Measurements from ENCODE around the gene KTN1.

Gene KTN1

DNA sequence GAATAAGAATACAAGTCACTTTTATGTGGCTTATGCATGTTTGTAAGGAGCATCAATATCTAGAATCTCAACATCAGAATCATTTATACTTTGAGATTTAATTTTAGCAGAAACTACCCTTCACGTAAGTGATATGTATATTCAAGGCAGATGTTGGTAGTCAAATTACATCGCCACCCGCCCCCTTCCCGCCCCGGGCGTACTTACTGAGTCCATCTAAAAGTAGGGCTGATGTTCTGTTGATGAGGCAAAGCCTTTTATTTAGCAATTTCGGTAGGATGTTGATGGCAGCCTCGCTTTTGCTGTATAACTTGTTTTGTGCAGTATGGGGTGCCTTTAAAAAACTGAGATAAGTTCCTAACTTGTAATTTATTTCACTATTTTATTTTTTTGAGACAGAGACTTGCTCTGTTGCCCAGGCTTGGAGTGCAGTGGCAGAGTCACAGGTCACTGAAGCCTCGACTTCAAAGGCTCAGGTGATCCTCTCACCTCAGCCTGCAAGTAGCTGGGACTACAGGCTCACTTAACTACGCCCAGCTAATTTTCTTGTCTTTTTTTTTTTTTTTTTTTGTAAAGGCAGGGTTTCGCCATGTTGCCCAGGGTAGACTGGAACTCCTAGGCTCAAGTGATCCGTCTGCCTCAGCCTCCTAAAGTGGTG is 30.8 kb downstream of the KTN1 start:
- DNase-seq: no peak

DNA sequence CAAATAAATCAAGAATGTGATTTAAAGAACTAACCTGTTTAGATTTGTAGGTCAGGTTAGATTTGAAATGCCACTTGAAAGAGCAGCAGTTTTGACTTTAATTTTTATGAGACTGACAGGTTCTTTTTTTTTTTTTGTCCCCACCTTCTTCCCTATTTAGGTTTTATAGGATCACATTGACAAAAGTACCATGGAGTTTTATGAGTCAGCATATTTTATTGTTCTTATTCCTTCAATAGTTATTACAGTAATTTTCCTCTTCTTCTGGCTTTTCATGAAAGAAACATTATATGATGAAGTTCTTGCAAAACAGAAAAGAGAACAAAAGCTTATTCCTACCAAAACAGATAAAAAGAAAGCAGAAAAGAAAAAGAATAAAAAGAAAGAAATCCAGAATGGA is 31.9 kb downstream of the KTN1 start:
- no peak for DNase-seq

DNA sequence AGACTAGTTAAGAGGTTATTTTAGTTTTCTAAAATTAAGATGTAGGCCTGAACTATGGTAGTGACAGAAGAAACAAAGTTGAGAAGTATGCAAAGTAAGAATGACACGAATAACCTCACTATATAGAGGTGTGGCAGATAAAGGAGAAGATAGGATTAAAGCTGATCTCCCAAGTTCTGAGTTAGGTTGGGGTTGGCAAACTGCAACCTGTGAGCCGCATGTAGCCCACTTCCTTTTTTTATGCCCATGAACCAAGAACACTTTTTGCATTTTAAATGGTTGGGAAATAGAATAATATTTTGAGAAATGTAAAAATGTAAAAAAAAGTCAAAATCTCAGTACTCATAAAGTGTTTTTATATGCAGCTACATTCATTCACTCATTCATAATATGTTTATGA is 34.3 kb downstream of the KTN1 start:
- no peak for DNase-seq

DNA sequence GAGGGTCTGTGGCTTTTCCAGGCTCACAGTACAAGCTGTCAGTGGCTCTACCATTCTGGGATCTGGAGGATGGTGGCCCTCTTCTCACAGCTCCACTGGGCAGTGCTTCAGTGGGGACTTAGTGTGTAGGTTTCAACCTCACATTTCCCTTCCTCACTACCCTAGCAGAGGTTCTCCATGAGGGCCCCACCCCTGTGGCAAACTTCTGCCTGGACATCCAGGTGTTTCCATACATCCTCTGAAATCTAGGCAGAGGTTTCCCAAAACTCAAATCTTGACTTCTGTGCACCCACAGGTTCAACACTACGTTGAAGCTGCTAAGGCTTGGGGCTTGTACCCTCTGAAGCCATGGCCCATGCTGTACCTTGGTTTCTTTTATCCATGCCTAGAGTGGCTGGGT is 40.3 kb downstream of the KTN1 start:
- DNase-seq: no peak

DNA sequence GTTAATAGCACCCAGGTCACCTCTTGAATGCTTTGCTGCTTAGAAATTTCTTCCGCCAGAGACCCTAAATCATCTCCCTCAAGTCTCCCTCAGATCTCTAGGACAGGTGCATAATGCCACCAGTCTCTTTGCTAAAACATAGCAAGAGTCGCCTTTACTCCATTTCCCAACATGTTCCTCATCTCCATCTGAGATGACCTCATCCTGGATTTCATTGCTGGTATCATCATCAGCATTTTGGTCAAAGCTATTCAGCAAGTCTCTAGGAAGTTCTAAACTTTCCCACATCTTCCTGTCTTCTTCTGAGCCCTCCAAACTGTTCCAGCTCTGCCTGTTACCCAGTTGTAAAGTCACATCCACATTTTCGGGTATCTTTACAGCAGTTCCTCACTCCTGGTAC is 41.0 kb downstream of the KTN1 start:
- no peak for DNase-seq

DNA sequence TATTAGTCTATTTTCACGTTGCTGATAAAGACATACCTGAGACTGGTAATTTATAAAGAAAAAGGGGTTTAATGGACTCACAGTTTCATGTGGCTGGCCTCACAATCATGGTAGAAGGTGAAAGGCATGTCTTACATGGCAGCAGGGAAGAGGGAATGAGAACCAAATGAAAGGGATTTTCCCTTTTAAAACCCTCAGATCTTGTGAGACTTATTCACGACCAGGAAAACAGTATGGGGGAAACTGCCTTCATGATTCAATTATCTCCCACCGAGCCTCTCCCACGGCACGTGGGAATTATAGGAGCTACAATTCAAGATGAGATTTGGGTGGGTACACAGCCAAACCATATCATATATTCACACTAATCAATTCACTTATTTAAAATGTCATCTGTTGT is 41.4 kb downstream of the KTN1 start:
- no peak for DNase-seq

DNA sequence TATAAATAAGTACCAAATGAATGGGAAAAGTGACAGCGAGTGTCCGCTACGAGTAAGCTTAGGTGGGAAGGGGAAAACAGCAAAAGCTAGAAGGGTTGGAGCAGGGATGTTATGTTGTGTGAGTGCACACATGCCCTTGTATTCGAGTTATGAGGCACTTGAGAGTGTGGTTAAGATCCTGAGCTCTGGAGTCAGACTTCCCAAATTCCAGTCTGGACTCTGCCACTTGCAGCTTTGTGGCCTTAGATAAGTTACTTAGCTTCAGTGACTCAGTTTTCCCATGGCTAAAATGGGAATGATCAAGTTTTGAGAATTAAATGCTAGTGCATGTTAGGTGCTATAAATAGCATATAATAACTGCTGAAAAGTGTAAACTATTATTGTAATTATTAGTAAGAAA is 44.9 kb downstream of the KTN1 start:
- DNase-seq: no peak

DNA sequence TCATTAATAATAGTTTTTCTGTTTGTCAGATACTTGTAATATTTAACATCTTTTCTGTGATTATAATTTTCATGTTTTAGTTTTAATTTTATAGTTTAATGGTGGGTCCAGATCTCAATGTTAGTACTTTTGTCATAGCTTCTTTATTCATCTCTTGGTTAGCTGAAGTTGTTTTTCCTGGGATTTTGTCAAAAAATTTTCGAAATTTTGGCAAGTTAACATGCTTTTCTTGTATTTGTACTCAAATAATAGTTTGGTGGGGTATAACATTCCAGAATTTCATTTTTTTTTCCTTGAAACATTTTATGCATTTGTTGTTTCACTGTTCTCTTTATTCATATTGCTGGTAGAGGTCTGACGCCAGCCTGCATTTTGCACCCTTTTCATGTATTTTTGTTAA is 45.5 kb downstream of the KTN1 start:
- DNase-seq: no peak

DNA sequence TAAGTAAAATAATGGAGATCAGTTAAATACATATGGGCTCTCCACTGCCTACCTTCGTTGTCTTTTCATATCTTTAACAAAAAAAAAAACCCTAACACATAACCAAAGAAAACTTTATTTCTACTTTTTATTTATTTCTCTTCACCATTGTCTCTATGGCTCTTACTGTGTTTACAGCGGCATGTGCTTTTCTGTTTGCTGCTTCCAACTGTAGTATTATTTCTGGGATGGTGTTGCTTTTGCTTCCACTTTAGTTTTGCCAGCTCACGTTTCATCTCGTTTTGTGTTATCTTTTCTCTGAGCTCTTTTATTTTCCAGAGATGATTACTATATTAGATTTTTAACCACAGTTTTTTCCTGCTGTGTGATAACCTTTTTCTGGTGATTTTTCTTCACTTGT is 46.1 kb downstream of the KTN1 start:
- DNase-seq: no peak

DNA sequence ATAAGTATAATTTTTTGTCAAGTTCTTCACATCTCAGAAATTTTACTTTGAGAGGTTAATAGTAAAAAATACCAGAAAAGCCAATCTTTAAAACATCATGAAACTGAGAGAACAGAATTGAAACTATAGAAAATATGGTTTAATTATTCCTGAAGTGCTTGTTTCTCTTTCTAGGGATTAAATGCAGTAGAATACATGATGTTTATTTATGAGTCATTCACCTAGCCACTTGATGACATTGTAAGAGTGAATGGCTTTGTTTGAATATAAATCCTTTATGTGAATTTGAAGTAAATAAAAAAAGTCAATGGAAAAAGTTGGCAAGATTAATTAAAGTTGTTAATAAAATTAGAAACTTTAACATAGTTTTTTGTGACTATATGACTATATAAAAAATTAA is 48.4 kb downstream of the KTN1 start:
- DNase-seq: no peak

DNA sequence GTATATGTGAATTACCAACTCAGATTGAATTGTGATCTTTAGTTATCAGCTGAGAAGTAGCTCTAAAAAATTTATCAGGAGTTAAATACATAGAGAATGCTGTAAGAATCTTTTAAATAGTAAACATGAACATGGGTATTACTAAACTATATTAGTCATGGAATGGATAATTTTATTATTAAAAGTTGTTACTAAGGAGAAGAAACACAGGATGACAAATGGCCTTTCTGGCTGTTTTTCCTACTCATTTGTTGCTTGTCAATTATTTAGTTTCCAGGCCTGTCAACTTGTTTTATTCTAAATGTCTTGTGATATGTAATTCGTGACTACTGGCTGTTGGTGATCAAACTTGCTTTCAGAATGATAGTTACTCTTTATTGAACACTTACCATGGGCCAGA is 58.7 kb downstream of the KTN1 start:
- no peak for DNase-seq

DNA sequence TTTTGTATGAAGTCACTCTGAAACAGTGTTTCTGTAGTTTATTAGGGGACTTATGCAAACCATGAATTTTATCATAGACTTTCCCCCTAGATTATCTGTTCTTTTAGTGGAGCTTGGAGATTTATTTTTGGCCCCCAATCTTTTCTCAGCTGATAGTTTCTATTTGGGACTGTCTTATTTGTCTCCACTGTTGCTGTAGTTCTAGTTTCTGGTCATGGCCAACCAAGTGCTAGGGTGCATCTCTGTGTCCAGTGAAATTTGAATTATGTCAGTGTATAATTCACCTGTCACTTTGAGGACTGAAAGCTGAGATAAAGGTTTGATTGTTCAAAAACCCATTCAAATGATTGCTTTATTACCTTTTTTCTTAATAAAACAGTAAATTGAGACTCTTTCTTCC is 61.3 kb downstream of the KTN1 start:
- no peak for DNase-seq

DNA sequence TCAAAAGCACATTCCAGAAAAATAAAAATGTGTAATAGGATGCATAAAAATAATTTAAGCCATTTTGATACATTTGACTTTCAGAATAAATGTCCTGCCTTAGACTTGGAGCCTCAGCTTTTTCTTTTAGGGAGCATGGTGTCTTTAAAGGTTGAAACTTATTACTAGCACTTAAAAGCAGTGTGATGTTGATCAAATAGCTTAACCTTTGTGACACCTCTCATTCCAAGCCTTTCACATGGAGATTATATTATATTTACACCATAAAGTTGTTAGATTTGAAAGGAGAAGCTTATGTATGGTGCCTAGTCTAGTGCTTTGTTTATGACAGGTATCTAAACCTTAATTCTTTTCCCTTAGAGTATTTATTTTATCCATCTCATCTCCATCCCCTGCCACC is 61.9 kb downstream of the KTN1 start:
- no peak for DNase-seq

DNA sequence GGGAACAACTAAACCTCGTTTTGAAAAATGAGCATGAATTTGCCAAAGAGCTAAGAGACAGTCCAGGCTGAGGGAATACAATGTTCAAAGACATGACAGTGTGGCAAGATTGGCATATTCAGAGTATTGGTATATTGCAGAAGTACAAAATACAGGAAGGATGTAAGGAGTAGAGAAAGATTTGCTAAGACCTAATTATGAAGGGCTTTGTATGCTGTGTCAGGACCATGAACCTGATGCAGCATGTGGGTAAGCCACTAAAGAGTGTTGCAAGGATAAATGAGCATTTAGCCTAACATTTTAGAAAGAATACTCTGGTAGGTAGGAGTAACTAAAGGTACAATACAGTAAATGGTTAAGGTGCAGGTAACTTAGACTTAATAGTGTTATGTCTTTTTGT is 65.1 kb downstream of the KTN1 start:
- no peak for DNase-seq

DNA sequence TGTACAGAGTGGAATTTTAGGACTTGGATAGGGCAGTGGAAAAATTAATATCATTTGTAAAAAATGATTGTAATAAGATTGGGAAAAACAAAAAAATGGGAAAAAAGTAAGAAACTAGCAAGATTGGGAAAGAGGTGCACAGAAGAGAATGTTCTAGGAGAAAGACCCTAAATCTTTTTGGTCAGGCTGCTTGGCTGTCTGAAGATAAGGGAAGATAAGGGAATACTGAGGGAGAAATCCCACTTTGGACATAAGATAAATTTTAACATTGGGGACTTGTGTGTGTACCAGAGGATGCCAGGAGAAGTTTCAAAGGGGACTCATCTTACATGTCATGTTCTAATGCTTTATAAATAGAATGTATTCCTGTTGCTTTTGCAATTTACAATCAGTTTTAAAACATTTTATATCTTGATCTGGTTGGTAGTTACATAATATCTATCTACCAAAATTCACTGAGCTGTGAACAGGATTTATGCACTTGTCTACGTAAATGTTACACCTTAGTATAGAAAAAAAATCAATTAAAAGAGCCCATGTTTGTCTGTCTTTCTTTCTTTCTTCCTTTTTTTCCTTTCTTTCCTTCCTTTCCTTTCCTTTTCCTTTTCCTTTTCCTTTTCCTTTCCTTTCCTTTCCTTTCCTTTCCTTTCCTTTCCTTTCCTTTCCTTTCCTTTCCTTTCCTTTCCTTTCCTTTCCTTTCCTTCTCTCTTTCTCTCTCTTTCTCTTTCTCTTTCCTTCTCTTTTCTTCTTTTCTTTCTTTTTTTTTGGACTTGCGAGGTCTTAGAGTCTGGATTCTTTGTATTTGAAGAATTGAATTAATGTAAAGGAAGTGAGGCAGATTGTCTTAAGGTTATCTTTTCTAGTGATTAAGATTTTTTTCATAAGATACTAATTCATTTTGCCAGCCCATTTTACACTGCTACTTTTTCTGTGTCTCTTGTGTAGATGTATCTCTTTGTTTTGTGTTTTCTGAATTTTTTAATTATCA is 66.1 kb downstream of the KTN1 start:
- DNase-seq: no peak

DNA sequence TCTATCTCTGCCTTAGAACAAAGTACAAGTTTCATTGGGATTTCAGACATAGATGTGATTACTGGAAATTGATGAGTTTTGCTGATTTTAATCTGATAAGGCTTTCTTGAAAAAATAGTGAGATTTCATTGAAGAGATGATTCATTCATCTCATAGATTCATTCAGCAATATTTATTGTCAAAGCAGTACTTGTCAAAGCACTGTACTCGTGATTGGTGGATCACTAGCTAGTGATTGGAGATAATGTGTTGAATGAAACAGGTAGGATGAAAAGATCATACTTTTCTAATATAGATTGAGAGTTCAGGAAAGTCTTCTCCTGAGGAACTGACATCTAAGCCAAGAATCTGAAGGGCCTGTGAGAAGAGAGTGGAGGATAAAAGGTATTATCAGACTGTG is 71.0 kb downstream of the KTN1 start:
- no peak for DNase-seq

DNA sequence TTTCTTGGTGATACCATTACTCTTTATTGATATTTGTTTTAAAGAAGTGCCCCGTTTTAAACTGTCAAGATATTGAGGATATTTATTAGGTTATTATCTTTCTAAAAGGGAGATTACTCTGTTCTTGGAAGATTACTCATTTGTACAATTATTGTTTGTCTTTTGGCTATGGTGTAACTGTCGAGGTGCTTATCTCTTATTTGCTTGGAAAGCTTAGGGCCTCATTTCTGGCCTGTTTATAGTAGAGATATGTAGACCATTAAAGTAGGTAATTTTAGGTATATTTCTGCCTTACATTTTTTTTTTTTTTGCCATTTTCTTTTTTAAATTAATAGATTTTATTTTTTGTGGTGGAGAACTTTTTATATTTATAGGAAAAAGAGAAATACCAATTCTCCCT is 74.2 kb downstream of the KTN1 start:
- DNase-seq: no peak

DNA sequence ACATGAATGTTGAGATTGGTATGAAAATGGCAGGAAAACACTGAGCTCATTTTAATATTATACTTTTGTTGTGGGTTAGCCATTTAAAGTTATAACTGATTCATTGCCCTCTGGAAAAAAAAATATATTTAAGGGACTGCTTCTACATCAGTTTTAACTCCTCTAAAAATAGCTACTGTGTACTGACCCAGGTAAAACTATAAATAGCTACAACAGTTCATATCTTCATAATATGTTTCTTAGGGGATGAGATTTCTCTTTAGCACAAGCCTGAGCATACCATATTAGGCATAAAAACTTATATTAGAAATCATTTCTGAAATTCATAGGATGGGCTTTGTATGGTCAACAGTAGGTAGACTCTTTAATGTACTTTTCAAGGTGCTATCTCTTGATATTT is 81.0 kb downstream of the KTN1 start:
- no peak for DNase-seq

DNA sequence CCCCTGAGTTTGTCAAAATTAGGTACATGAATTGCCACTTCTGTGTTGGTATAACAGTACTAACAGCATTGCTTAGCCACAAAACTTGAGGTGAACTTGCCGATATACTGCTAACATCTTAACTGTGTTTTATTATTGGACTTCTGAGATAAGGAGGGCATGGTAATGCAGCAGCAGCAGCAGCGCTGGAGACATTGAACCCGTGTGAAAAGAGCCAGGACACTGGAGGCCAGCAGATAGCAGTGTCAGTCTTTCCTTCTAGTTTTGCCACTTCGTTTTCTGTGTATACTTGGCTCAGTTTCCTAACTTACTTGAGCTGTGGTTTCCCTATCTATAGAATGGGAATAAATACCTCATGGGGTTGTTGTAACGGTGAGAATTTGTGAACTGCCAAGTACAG is 82.7 kb downstream of the KTN1 start:
- DNase-seq: no peak

DNA sequence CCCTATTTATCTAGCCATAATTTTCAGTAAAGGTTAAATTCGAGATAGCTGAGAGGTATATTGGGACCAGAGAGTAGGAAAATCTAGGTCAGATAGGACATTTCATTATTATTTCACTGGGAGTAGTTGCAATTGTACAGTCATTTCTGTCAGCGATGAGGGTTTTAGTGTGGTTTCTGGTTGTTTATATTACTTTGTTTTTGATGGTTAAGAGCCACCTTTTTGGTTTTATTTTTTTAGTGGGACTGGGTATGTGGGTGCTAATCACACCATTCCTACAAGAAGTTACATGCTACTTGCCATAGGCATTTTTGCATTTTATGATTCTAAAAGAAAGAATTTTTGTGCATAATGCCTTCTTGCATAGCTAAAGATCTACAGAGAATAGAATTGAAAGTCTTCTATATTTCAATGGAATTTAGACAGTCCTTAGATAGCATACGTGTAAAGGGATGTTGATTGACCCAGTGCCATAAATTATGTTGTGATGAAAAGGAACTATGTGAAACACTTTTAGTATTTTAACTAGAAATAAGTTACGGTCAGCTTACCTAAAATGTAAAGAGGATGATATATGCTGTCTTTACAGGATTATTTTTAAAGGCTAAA is 85.2 kb downstream of the KTN1 start:
- no peak for DNase-seq

DNA sequence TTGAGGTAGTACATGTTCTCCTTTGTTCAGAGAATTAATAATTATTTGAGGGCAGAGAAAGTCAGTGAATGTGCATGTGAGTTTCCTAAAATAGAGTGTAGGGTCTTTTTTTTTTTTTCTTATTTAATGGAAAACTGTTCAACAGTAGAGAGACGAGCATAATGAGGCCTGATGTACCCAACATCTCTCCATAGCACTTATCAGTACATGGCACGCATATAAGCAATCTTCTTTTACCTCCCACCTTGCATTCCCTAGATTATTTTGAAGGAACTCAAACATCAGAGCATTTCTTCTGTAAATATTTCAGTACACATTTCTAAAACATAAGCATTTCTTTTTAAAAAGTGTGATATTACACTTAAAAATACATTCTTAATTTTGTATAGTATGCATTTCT is 87.8 kb downstream of the KTN1 start:
- DNase-seq: no peak

DNA sequence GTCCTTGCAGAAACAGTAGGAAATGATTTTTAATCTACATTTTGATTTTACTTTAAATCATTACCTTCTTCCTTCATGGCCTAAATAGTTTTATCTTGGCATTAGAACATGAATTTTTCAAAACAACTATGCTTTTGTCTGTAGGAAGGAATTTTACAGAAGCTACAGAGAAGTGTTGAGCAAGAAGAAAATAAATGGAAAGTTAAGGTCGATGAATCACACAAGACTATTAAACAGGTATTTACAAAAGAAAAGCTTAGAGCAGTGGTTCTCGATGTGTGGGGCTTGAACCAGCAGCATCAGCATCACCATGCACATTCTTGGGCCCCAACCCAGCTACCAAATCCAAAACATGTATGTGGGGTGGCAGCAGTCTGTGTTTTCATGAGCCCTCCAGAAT is 91.6 kb downstream of the KTN1 start:
- no peak for DNase-seq

DNA sequence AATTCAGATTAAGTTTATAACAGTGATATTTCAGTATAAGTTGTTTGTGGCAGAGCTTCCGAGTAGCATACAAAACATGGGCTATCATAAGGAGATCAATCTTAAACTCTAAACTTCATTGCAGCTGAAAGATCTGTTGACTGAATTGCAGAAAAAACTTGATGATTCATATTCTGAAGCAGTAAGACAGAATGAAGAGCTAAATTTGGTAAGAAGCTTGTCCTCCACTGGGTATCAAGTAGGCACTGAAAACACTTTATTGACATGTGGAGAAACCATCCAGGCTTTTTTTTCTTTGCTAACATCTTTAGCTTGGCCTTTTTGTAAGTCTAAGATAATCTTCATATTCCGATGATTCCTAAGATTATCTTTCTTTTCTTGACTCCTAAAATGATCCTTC is 93.0 kb downstream of the KTN1 start:
- no peak for DNase-seq

DNA sequence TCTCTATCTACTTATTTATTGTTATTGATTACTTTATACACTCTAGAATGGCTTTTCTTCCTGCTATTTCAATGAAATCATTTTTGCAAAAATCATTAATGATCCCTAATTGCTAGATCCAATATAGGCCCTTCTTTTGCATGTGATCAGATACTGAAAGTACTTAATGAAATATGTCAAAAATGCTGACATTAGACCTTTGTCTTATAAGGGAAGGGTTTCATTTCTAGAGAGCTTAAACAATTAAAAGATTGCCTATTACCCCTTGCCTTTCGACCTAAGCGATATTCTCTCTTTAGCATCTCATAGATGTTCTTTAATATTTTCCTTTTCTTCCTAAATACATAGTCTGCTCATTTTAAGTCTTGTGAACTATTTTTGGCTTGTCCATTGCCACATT is 101.1 kb downstream of the KTN1 start:
- DNase-seq: no peak
